ENCODE results near the gene MOSPD3. TPM values are rescaled to one million over a fixed set of nuclear protein-coding genes. Genes with fewer than 3 reads are reported as not detected.

The MOSPD3 gene
- polyA plus RNA-seq, 3 donors = 13.1 to 25.6 (median 17.9) TPM

GRCh38 chr7:100607111-100607510 is 5.2 kb upstream of the MOSPD3 start:
- H3K27ac ChIP-seq (ENCODE audit: low read depth, low read length) = no peak overlapping the region
- WGBS, 3 donors = 91 to 93% (median 92%) methylated on average over 7 to 8 of the region's 8 CpGs

GRCh38 chr7:100609958-100610357 is 2.4 kb upstream of the MOSPD3 start:
- H3K27ac ChIP-seq (ENCODE audit: low read depth, low read length) = no peak overlapping the region
- 89 to 94% (median 89%) methylated on average over 5 of the region's 5 CpGs for WGBS, 3 donors

GRCh38 chr7:100612730-100613390 is 520 bp downstream of the MOSPD3 start:
- H3K27ac ChIP-seq (ENCODE audit: low read depth, low read length) = no peak overlapping the region

GRCh38 chr7:100613412-100614175 is 1.3 kb downstream of the MOSPD3 start:
- no peak overlapping the region for H3K27ac ChIP-seq (ENCODE audit: low read depth, low read length)
- 85 to 94% (median 85%) methylated on average over 13 of the region's 13 CpGs for WGBS, 3 donors

More at GRCh38 chr7:100612730-100613390, 520 bp downstream of the MOSPD3 start:
- 4 to 6% (median 5%) methylated on average over 23 to 29 of the region's 29 CpGs for WGBS, 3 donors

- H3K27ac ChIP-seq (ENCODE audit: low read depth, low read length) = no peak overlapping the region
- 79 to 96% (median 80%) methylated on average over 6 of the region's 6 CpGs for WGBS, 3 donors
Observed at GRCh38 chr7:100614308-100614861, 2.0 kb downstream of the MOSPD3 start.

GRCh38 chr7:100620239-100620638 is 7.9 kb downstream of the MOSPD3 start:
- no peak overlapping the region for H3K27ac ChIP-seq (ENCODE audit: low read depth, low read length)
- 92 to 95% (median 95%) methylated on average over 6 of the region's 6 CpGs for WGBS, 3 donors

GRCh38 chr7:100620804-100621203 is 8.5 kb downstream of the MOSPD3 start:
- WGBS, 3 donors = 94 to 97% (median 95%) methylated on average over 23 of the region's 23 CpGs

GRCh38 chr7:100621554-100621953 is 9.2 kb downstream of the MOSPD3 start:
- 54 to 83% (median 83%) methylated on average over 8 of the region's 8 CpGs for WGBS, 3 donors
- no peak overlapping the region for H3K27ac ChIP-seq (ENCODE audit: low read depth, low read length)

More at GRCh38 chr7:100620804-100621203, 8.5 kb downstream of the MOSPD3 start:
- no peak overlapping the region for H3K27ac ChIP-seq (ENCODE audit: low read depth, low read length)

- H3K27ac ChIP-seq (ENCODE audit: low read depth, low read length) = no peak overlapping the region
- WGBS, 3 donors = 81 to 90% (median 82%) methylated on average over 15 of the region's 15 CpGs
Observed at GRCh38 chr7:100623951-100624824, 11.8 kb downstream of the MOSPD3 start.

GRCh38 chr7:100626055-100626454 is 13.7 kb downstream of the MOSPD3 start:
- WGBS, 3 donors = 13 to 56% (median 18%) methylated on average over 3 of the region's 3 CpGs
- no peak overlapping the region for H3K27ac ChIP-seq (ENCODE audit: low read depth, low read length)

GRCh38 chr7:100626530-100627237 is 14.3 kb downstream of the MOSPD3 start:
- H3K27ac ChIP-seq (ENCODE audit: low read depth, low read length) = no peak overlapping the region
- 3 to 31% (median 5%) methylated on average over 32 to 37 of the region's 37 CpGs for WGBS, 3 donors

- no peak overlapping the region for H3K27ac ChIP-seq (ENCODE audit: low read depth, low read length)
- WGBS, 3 donors = 82 to 90% (median 84%) methylated on average over 20 to 21 of the region's 21 CpGs
Observed at GRCh38 chr7:100627238-100627549, 14.9 kb downstream of the MOSPD3 start.

- no peak overlapping the region for H3K27ac ChIP-seq (ENCODE audit: low read depth, low read length)
- 77 to 85% (median 84%) methylated on average over 11 of the region's 11 CpGs for WGBS, 3 donors
Observed at GRCh38 chr7:100629117-100629716, 16.9 kb downstream of the MOSPD3 start.

GRCh38 chr7:100630066-100630465 is 17.7 kb downstream of the MOSPD3 start:
- no peak overlapping the region for H3K27ac ChIP-seq (ENCODE audit: low read depth, low read length)
- 88 to 93% (median 92%) methylated on average over 4 of the region's 4 CpGs for WGBS, 3 donors

- 1 to 19% (median 2%) methylated on average over 68 to 72 of the region's 72 CpGs for WGBS, 3 donors
- no peak overlapping the region for H3K27ac ChIP-seq (ENCODE audit: low read depth, low read length)
Observed at GRCh38 chr7:100632951-100633717, 20.8 kb downstream of the MOSPD3 start.

GRCh38 chr7:100639995-100640516 is 27.7 kb downstream of the MOSPD3 start:
- WGBS, 3 donors = 83 to 88% (median 84%) methylated on average over 17 of the region's 17 CpGs
- H3K27ac ChIP-seq (ENCODE audit: low read depth, low read length) = no peak overlapping the region

Data from adipose tissue (tissue), 3 donors.